Measurements from ENCODE around the gene BRAF. TPM values are rescaled to one million over a fixed set of nuclear protein-coding genes. Genes with fewer than 3 reads are reported as not detected.

Gene BRAF
- total RNA-seq, 1 experiment from 2014 or later = 15.2 TPM

DNA sequence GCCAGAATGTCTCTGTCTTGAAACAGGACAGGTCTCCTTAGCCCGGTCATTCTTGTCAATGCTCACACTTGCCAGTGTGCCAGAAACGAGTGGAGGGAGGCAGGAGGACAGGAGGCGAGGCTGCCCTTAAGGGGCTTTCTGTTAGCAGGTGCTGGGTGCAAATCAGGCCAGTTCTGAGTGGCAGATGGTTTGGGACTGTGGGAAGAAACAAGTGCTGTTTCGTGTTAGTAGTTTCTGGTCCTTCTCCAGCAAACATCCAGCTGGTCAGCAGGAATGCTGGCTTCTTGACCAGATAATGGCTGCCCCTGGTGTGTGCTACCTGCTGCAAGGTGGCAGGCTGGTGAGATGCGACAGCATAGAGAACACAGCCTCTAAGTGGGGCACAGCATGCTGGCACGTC is 236.4 kb downstream of the BRAF start:
- H3K9ac ChIP-seq (ENCODE audit: low read length) = no peak overlapping the region
- no peak overlapping the region for H2AFZ ChIP-seq (ENCODE audit: low read length)
- no peaks in the 10 kb centered on the region for H3K79me2 ChIP-seq (ENCODE audit: low read length)
- intact Hi-C loops (cut with micrococcal nuclease) = no loop called here
- ChIA-PET POLR2A (ENCODE audit: unreplicated experiment) (no interaction called here), CTCF (no interaction called here)
- DNase-seq = no peak
- H3K4me1 ChIP-seq (ENCODE audit: insufficient read depth, low read length) = no peaks in the 10 kb centered on the region
- H3K4me2 ChIP-seq (ENCODE audit: low read length) = no peak overlapping the region
- no peak overlapping the region for H3K4me3 ChIP-seq (ENCODE audit: low read length)
- no peaks in the 10 kb centered on the region for H3K9me2 ChIP-seq (replicated peaks; ENCODE audit: low read length)
- no peaks in the 10 kb centered on the region for H4K20me1 ChIP-seq (ENCODE audit: low read length)
- H3F3A ChIP-seq (ENCODE audit: low read length, unreplicated experiment) = no peaks in the 10 kb centered on the region
- H3K27ac ChIP-seq (ENCODE audit: low read length) = no peak overlapping the region
- no peaks in the 10 kb centered on the region for H3K9me3 ChIP-seq (ENCODE audit: low read length)
- no peaks in the 10 kb centered on the region for H3K36me3 ChIP-seq (ENCODE audit: low read depth, low read length)
- TF ChIP-seq EZH2phosphoT487 (IDR thresholded peaks at IDR 0.05; ENCODE audit: borderline replicate concordance, low read length) (no peak), EZH2 (IDR thresholded peaks at IDR 0.05; ENCODE audit: low read length, unreplicated experiment) (no peak)
- TF ChIP-seq, protein P1, sequence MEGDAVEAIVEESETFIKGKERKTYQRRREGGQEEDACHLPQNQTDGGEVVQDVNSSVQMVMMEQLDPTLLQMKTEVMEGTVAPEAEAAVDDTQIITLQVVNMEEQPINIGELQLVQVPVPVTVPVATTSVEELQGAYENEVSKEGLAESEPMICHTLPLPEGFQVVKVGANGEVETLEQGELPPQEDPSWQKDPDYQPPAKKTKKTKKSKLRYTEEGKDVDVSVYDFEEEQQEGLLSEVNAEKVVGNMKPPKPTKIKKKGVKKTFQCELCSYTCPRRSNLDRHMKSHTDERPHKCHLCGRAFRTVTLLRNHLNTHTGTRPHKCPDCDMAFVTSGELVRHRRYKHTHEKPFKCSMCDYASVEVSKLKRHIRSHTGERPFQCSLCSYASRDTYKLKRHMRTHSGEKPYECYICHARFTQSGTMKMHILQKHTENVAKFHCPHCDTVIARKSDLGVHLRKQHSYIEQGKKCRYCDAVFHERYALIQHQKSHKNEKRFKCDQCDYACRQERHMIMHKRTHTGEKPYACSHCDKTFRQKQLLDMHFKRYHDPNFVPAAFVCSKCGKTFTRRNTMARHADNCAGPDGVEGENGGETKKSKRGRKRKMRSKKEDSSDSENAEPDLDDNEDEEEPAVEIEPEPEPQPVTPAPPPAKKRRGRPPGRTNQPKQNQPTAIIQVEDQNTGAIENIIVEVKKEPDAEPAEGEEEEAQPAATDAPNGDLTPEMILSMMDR (conservative IDR thresholded peaks at IDR 0.05; ENCODE audit: low read depth, low read length) = no peak
- no peaks in the 10 kb centered on the region for H3K27me3 ChIP-seq (ENCODE audit: low read length)
- ATAC-seq = no peak
- BruUV-seq (replicated peaks) = no TSS peak

DNA sequence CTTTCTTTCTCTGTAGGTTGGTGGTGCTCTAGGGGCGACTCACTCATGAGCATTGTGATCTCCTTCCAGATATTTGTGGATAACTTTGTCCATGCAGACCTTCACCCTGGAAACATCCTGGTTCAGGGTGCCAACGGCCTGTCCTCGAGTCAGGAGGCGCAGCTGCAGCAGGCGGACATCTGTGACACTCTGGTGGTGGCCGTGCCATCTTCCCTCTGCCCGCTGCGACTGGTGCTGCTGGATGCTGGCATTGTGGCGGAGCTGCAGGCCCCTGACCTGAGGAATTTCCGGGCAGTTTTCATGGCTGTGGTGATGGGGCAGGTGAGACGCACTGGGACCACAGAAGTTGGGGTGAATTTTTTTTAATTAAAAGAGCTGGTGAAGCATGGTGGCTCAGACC is 237.8 kb downstream of the BRAF start:
- POLR2A ChIA-PET (ENCODE audit: unreplicated experiment) = no interaction called here
- Histone ChIP-seq H3K36me3 (ENCODE audit: low read depth, low read length) (no peaks in the 10 kb centered on the region), H3K79me2 (ENCODE audit: low read length) (no peaks in the 10 kb centered on the region), H3K9me3 (ENCODE audit: low read length) (no peaks in the 10 kb centered on the region), H3K4me3 (ENCODE audit: low read length) (no peak overlapping the region), H3K27me3 (ENCODE audit: low read length) (no peaks in the 10 kb centered on the region), H3K27ac (ENCODE audit: low read length) (no peak overlapping the region), H3K9me2 (replicated peaks; ENCODE audit: low read length) (no peaks in the 10 kb centered on the region), H3K4me2 (ENCODE audit: low read length) (no peak overlapping the region), H4K20me1 (ENCODE audit: low read length) (no peaks in the 10 kb centered on the region), H2AFZ (ENCODE audit: low read length) (no peak overlapping the region), H3F3A (ENCODE audit: low read length, unreplicated experiment) (no peaks in the 10 kb centered on the region), H3K4me1 (ENCODE audit: insufficient read depth, low read length) (no peaks in the 10 kb centered on the region), H3K9ac (ENCODE audit: low read length) (no peak overlapping the region)
- CTCF ChIA-PET = no interaction called here
- intact Hi-C loops (cut with micrococcal nuclease) = no loop called here
- no peak for ATAC-seq
- no TSS peak for BruUV-seq (replicated peaks)
- TF ChIP-seq, protein P1 (conservative IDR thresholded peaks at IDR 0.05; ENCODE audit: low read depth, low read length) = no peak
- TF ChIP-seq EZH2phosphoT487 (IDR thresholded peaks at IDR 0.05; ENCODE audit: borderline replicate concordance, low read length) = no peak
- no peak for TF ChIP-seq EZH2 (IDR thresholded peaks at IDR 0.05; ENCODE audit: low read length, unreplicated experiment)
- no peak for DNase-seq

DNA sequence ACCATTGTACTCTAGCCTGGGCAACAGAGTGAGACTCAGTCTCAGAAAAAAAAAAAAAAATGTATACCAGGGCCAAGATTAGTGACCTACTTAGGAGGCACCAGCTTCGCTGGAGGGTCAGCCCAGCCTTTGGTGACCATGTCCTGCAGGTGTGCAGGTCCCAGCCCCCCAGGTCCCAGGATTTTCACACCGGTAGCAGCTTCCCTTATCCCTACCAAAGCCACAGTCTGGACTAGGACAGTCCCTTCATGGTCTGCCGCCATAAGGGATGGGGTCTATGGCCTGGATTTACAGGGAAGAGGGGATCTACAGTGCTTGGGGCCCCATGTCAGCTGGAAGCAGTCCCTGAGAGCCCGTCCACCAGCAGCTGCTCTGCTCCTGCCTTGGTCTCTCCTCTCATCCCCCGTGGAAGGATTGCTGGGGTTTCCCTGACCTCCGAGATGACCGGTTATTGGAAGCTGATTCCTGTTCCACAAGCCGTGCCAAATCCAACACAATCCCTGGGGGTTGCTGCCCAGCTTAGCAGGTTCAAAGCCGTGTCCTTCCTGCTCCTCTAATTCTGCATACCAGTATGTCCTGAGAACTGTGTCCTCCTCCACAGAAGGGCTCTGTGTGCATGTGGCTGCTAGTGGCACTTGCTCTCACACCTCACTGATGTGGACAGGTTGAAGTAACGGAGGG is 239.2 kb downstream of the BRAF start:
- no TSS peak for BruUV-seq (replicated peaks)
- H3K4me3 ChIP-seq (ENCODE audit: low read length) = no peak overlapping the region
- DNase-seq (no peak), ATAC-seq (no peak)
- no peaks in the 10 kb centered on the region for H3K27me3 ChIP-seq (ENCODE audit: low read length)
- H3K36me3 ChIP-seq (ENCODE audit: low read depth, low read length) = no peaks in the 10 kb centered on the region; the same call in 1 of the 2 replicates
- ChIA-PET CTCF (no interaction called here), POLR2A (ENCODE audit: unreplicated experiment) (no interaction called here)
- TF ChIP-seq EZH2phosphoT487 (IDR thresholded peaks at IDR 0.05; ENCODE audit: borderline replicate concordance, low read length) = no peak
- TF ChIP-seq EZH2 (IDR thresholded peaks at IDR 0.05; ENCODE audit: low read length, unreplicated experiment) = no peak
- TF ChIP-seq, protein P1 (conservative IDR thresholded peaks at IDR 0.05; ENCODE audit: low read depth, low read length) = no peak
- H3K27ac ChIP-seq (ENCODE audit: low read length) = no peak overlapping the region
- H3K79me2 ChIP-seq (ENCODE audit: low read length) = no peaks in the 10 kb centered on the region
- H3K9me3 ChIP-seq (ENCODE audit: low read length) = no peaks in the 10 kb centered on the region
- no peak overlapping the region for H2AFZ ChIP-seq (ENCODE audit: low read length)
- intact Hi-C loops (cut with micrococcal nuclease) = no loop called here
- no peaks in the 10 kb centered on the region for H3K9me2 ChIP-seq (replicated peaks; ENCODE audit: low read length)
- H3K4me2 ChIP-seq (ENCODE audit: low read length) = no peak overlapping the region
- H4K20me1 ChIP-seq (ENCODE audit: low read length) = no peaks in the 10 kb centered on the region
- no peaks in the 10 kb centered on the region for H3K4me1 ChIP-seq (ENCODE audit: insufficient read depth, low read length)
- no peak overlapping the region for H3K9ac ChIP-seq (ENCODE audit: low read length)
- H3F3A ChIP-seq (ENCODE audit: low read length, unreplicated experiment) = no peaks in the 10 kb centered on the region

All from PC-3 (cell line).